B cell (primary cell): ENCODE measurements around the gene ADAM12. TPM values are rescaled to one million over a fixed set of nuclear protein-coding genes. Genes with fewer than 3 reads are reported as not detected.

Source experiments
- ATAC-seq: fragments of 200-7000 bp; cut with Tn5 transposase; one replicate; pipeline ENCODE4 v1.10.0; 2021; ENCODE audit warnings: low read depth, mild to moderate bottlenecking, moderate number of reproducible peaks, moderate library complexity
- CTCF ChIA-PET: fragments of 350-600 bp; sonication (Branson Sonifier 250); formaldehyde crosslinking; loops from one replicate; lab custom pipeline; 2021; ENCODE audit warnings: antibody characterized with exemption, inconsistent platforms; lab: Charles Lee
- POLR2A ChIA-PET: fragments of 350-600 bp; sonication (Branson Sonifier 250); formaldehyde crosslinking; loops from one replicate; lab custom pipeline; 2021; ENCODE audit warnings: antibody characterized with exemption; lab: Charles Lee
- DNase-seq: peaks from one replicate; pipeline ENCODE4 v3.0.0; 2013
- H2AFZ ChIP-seq: 2 replicates; pipeline ENCODE4 v1.6.1; 2012; ENCODE audit warnings: mild to moderate bottlenecking, low read depth, low read length; ENCODE audit not compliant: insufficient read depth, poor library complexity, severe bottlenecking
- H3K27ac ChIP-seq, 2 donors: 1 replicate in 1 of 2; 2 replicates in 1 of 2; pipeline ENCODE4 v1.5.1; 2012 to 2013; ENCODE audit warnings: low read length in 2 of 2, mild to moderate bottlenecking in 2 of 2, moderate library complexity in 1 of 2
- H3K27me3 ChIP-seq, 4 experiments: fragments of 200-600 bp in 1 of 4; sonication (generic) in 1 of 4; replicated peaks in 1 of 4; 1 replicate in 2 of 4; 2 replicates in 2 of 4; pipeline versions ENCODE4 v1.6.1 to v1.7.0; 2013 to 2016; ENCODE audit warnings: low read length in 3 of 4, mild to moderate bottlenecking in 2 of 4, mixed read lengths in 1 of 4, moderate library complexity in 1 of 4; ENCODE audit not compliant: insufficient read depth in 4 of 4, control insufficient read depth in 3 of 4; ENCODE audit errors: control extremely low read depth in 1 of 4
- H3K36me3 ChIP-seq, 2 experiments: replicated peaks in 1 of 2; 1 replicate in 1 of 2; 2 replicates in 1 of 2; pipeline versions ENCODE4 v1.6.1 to v1.7.1; 2013; ENCODE audit warnings: low read length in 1 of 2; ENCODE audit not compliant: insufficient read depth in 2 of 2, control insufficient read depth in 1 of 2; ENCODE audit errors: control extremely low read depth in 1 of 2, extremely low read depth in 1 of 2
- H3K4me1 ChIP-seq, 2 donors: fragments of 200-600 bp in 1 of 2; sonication (generic) in 1 of 2; 1 replicate in 1 of 2; 2 replicates in 1 of 2; pipeline versions ENCODE4 v1.5.1 to v1.6.1; 2013 to 2017; ENCODE audit warnings: low read length in 2 of 2; ENCODE audit not compliant: control insufficient read depth in 2 of 2, insufficient read depth in 2 of 2
- H3K4me2 ChIP-seq: replicated peaks from 2 replicates; pipeline ENCODE3; 2012; ENCODE audit warnings: mild to moderate bottlenecking, low read depth, low read length; ENCODE audit not compliant: poor library complexity, severe bottlenecking
- H3K4me3 ChIP-seq, 5 experiments: fragments of 200-600 bp in 1 of 5; sonication (generic) in 1 of 5; 1 replicate in 3 of 5; 2 replicates in 2 of 5; pipeline versions ENCODE4 v1.5.1 to v1.7.0; 2011 to 2016; ENCODE audit warnings: low read length in 4 of 5, mild to moderate bottlenecking in 4 of 5, low read depth in 2 of 5, control low read depth in 1 of 5, moderate library complexity in 1 of 5; ENCODE audit not compliant: insufficient read depth in 1 of 5; ENCODE audit errors: control extremely low read depth in 1 of 5, extremely low read depth in 1 of 5
- H3K79me2 ChIP-seq: fragments of 200-600 bp; sonication (generic); one replicate; pipeline ENCODE4 v1.6.0; 2016; ENCODE audit warnings: low read length; ENCODE audit not compliant: control insufficient read depth, insufficient read depth
- H3K9ac ChIP-seq: fragments of 200-600 bp; sonication (generic); 2 replicates; pipeline ENCODE4 v1.6.1; 2017; ENCODE audit warnings: mild to moderate bottlenecking, low read length, moderate library complexity
- H3K9me3 ChIP-seq, 3 donors: one replicate each; pipeline versions ENCODE4 v1.6.1 to v1.7.1; 2013; ENCODE audit warnings: low read length in 2 of 3; ENCODE audit not compliant: control insufficient read depth in 2 of 3, insufficient read depth in 1 of 3; ENCODE audit errors: control extremely low read depth in 1 of 3
- H4K20me1 ChIP-seq: 2 replicates; pipeline ENCODE4 v1.6.0; 2012; ENCODE audit warnings: mild to moderate bottlenecking, low read length; ENCODE audit not compliant: insufficient read depth, control insufficient read depth, poor library complexity, severe bottlenecking
- H3K27ac Mint-ChIP-seq: one replicate; pipeline ENCODE4 v1.8.0; 2021; ENCODE audit warnings: mixed read lengths
- H3K27me3 Mint-ChIP-seq: one replicate; pipeline ENCODE4 v1.8.0; 2021; ENCODE audit warnings: mixed read lengths
- H3K4me1 Mint-ChIP-seq: one replicate; pipeline ENCODE4 v1.8.0; 2021; ENCODE audit warnings: mixed read lengths
- H3K4me3 Mint-ChIP-seq: one replicate; pipeline ENCODE4 v1.8.0; 2021; ENCODE audit warnings: mixed read lengths
- H3K9me3 Mint-ChIP-seq: one replicate; pipeline ENCODE4 v1.8.0; 2022; ENCODE audit warnings: mixed read lengths; ENCODE audit not compliant: insufficient read depth
- CTCF ChIP-seq: fragments of 200-600 bp; IDR thresholded peaks from one replicate; pipeline ENCODE4 v1.8.0; 2022; ENCODE audit warnings: antibody characterized with exemption, mild to moderate bottlenecking
- EZH2 ChIP-seq: IDR thresholded peaks from 2 replicates; pipeline ENCODE4 v1.6.1; 2012; ENCODE audit warnings: borderline replicate concordance, low read depth, mild to moderate bottlenecking, moderate library complexity, low read length; ENCODE audit not compliant: insufficient read depth, poor library complexity, severe bottlenecking
- WGBS: methylation state at CpG from one replicate; pipeline ENCODE4 v1.1.5; 2013; ENCODE audit warnings: missing lambda C conversion rate; ENCODE audit not compliant: insufficient coverage; 5-methylcytosine and 5-hydroxymethylcytosine counted together
- intact Hi-C: fragments of 100-400 bp; cut with micrococcal nuclease; formaldehyde crosslinking; loops from one replicate; pipeline ENCODE4 v1.10.0; 2022
- polyA plus RNA-seq: library from polyadenylated mRNA; depleted of rRNA; stranded (reverse); fragments of >200 nt; gene quantifications from 2 replicates; pipeline ENCODE4 v1.2.3, GENCODE V29; 2012
- total RNA-seq, 2 donors: library from RNA; stranded (reverse); fragments of 120-200 nt in 1 of 2; gene quantifications; 1 replicate in 1 of 2; 2 replicates in 1 of 2; pipeline versions ENCODE4 v1.2.3 to v1.2.4, GENCODE V29; 2013 to 2022

The ADAM12 gene
- total and polyA plus RNA-seq, 2 donors (not counting 1 experiment from before 2014, with no cell fraction given): 0.01 to 0.22 TPM

GRCh38 chr10:126131341-126131740 lies 256.9 kb downstream of the ADAM12 start:
- H3K27me3 ChIP-seq: no peaks in the 10 kb centered on the region
- H3K27ac ChIP-seq: no peak overlapping the region
- ChIA-PET CTCF (interaction anchor here (1.0 kb wide), 1 partner anchor 9 kb away, joined by 3 read pairs; no protein-coding TSS in a partner anchor), POLR2A (no interaction called here)
- peaks cover 0 to 4% (median 0%) of the 10 kb centered on the region in 3 donors for H3K9me3 ChIP-seq
- WGBS: 86% methylated on average over 3 of the region's 4 CpGs
- H3K9ac ChIP-seq: no peak overlapping the region
- no peak overlapping the region for H2AFZ ChIP-seq
- Mint-ChIP-seq H3K4me1 (peaks cover 3% of the 10 kb centered on the region), H3K27me3 (no peaks in the 10 kb centered on the region), H3K27ac (no peak overlapping the region), H3K4me3 (no peak overlapping the region), H3K9me3 (no peaks in the 10 kb centered on the region)
- no peak for TF ChIP-seq EZH2
- TF ChIP-seq CTCF: no peak
- no peaks in the 10 kb centered on the region for H3K79me2 ChIP-seq
- no peaks in the 10 kb centered on the region for H4K20me1 ChIP-seq
- no peak overlapping the region for H3K4me3 ChIP-seq
- H3K4me1 ChIP-seq: peaks cover 0 to 5% of the 10 kb centered on the region in 2 donors
- no peak for ATAC-seq
- DNase-seq: no peak
- no peak overlapping the region for H3K4me2 ChIP-seq
- H3K36me3 ChIP-seq: no peaks in the 10 kb centered on the region
- intact Hi-C loops: no loop called here

- no peaks in the 10 kb centered on the region for H3K27me3 Mint-ChIP-seq
- Histone ChIP-seq H3K79me2 (no peaks in the 10 kb centered on the region), H3K27ac (no peak overlapping the region), H3K36me3 (no peaks in the 10 kb centered on the region), H4K20me1 (no peaks in the 10 kb centered on the region), H3K9me3 (peaks cover 0 to 4% (median 0%) of the 10 kb centered on the region in 3 donors), H3K27me3 (no peaks in the 10 kb centered on the region), H3K9ac (no peak overlapping the region), H2AFZ (no peak overlapping the region), H3K4me3 (no peak overlapping the region), H3K4me2 (no peak overlapping the region), H3K4me1 (no peaks in the 10 kb centered on the region)
- H3K9me3 Mint-ChIP-seq: no peaks in the 10 kb centered on the region
- ATAC-seq: no peak
- H3K4me3 Mint-ChIP-seq: no peak overlapping the region
- WGBS: 93% methylated on average over 9 of the region's 9 CpGs
- H3K27ac Mint-ChIP-seq: no peak overlapping the region
- ChIA-PET POLR2A (no interaction called here), CTCF (no interaction called here)
- no peaks in the 10 kb centered on the region for H3K4me1 Mint-ChIP-seq
- no peak for DNase-seq
- intact Hi-C loops: no loop called here
- TF ChIP-seq CTCF: no peak
- no peak for TF ChIP-seq EZH2
These were observed 258.0 kb downstream of the ADAM12 start for GRCh38 chr10:126130271-126130710.
